ENCODE measurements around the gene ALPL. TPM values are rescaled to one million over a fixed set of nuclear protein-coding genes. Genes with fewer than 3 reads are reported as not detected.

ALPL gene
- total RNA-seq, 2 donors from 2014 or later: 3.7 to 7.8 TPM

GRCh38 chr1:21497466-21498061 lies 11.7 kb upstream of the ALPL start:
- Histone ChIP-seq H3K4me1 (ENCODE audit: control insufficient read depth in 1 of 2, low read depth in 2 of 2) (no peaks in the 10 kb centered on the region), H3K27ac (no peak overlapping the region), H3K9me3 (no peaks in the 10 kb centered on the region), H3K4me3 (no peak overlapping the region), H3K36me3 (no peaks in the 10 kb centered on the region), H3K27me3 (replicated peaks; ENCODE audit: insufficient read depth) (no peaks in the 10 kb centered on the region)
- TF ChIP-seq CTCF (IDR thresholded peaks at IDR 0.05): no peak
- ATAC-seq (ENCODE audit: insufficient number of reproducible peaks, low FRiP score, low read depth): no peak
- DNase-seq (ENCODE audit: low spot score): no peak

- no peak overlapping the region for H3K4me3 ChIP-seq
- no peaks in the 10 kb centered on the region for H3K9me3 ChIP-seq
- no peaks in the 10 kb centered on the region for H3K36me3 ChIP-seq
- H3K27ac ChIP-seq: no peak overlapping the region
- H3K27me3 ChIP-seq (replicated peaks; ENCODE audit: insufficient read depth): no peaks in the 10 kb centered on the region
- no peaks in the 10 kb centered on the region for H3K4me1 ChIP-seq (ENCODE audit: control insufficient read depth in 1 of 2, low read depth in 2 of 2)
- ATAC-seq (ENCODE audit: insufficient number of reproducible peaks, low FRiP score, low read depth) (no peak), DNase-seq (ENCODE audit: low spot score) (no peak)
- TF ChIP-seq CTCF (IDR thresholded peaks at IDR 0.05): no peak
Observed at GRCh38 chr1:21499283-21499950, 9.8 kb upstream of the ALPL start.

GRCh38 chr1:21503706-21504377 lies 5.4 kb upstream of the ALPL start:
- ATAC-seq (ENCODE audit: insufficient number of reproducible peaks, low FRiP score, low read depth) (no peak), DNase-seq (ENCODE audit: low spot score) (no peak)
- H3K4me3 ChIP-seq: no peak overlapping the region
- no peak for TF ChIP-seq CTCF (IDR thresholded peaks at IDR 0.05)
- no peaks in the 10 kb centered on the region for H3K9me3 ChIP-seq
- H3K27ac ChIP-seq: no peak overlapping the region
- H3K4me1 ChIP-seq (ENCODE audit: control insufficient read depth in 1 of 2, low read depth in 2 of 2): peaks cover 2 to 3% of the 10 kb centered on the region in 2 donors
- H3K36me3 ChIP-seq: no peaks in the 10 kb centered on the region
- H3K27me3 ChIP-seq (replicated peaks; ENCODE audit: insufficient read depth): no peaks in the 10 kb centered on the region

GRCh38 chr1:21506804-21507203 lies 2.4 kb upstream of the ALPL start:
- Histone ChIP-seq H3K27ac (no peak overlapping the region), H3K36me3 (no peaks in the 10 kb centered on the region), H3K9me3 (no peaks in the 10 kb centered on the region), H3K27me3 (replicated peaks; ENCODE audit: insufficient read depth) (no peaks in the 10 kb centered on the region), H3K4me3 (no peak overlapping the region), H3K4me1 (ENCODE audit: control insufficient read depth in 1 of 2, low read depth in 2 of 2) (peaks cover 4 to 10% of the 10 kb centered on the region in 2 donors)
- no peak for ATAC-seq (ENCODE audit: insufficient number of reproducible peaks, low FRiP score, low read depth)
- no peak for DNase-seq (ENCODE audit: low spot score)
- no peak for TF ChIP-seq CTCF (IDR thresholded peaks at IDR 0.05)

GRCh38 chr1:21507511-21508270 lies 1.5 kb upstream of the ALPL start:
- TF ChIP-seq CTCF (IDR thresholded peaks at IDR 0.05): no peak
- H3K36me3 ChIP-seq: no peaks in the 10 kb centered on the region
- no peaks in the 10 kb centered on the region for H3K9me3 ChIP-seq
- H3K27ac ChIP-seq: no peak overlapping the region
- peaks cover 4 to 10% of the 10 kb centered on the region in 2 donors for H3K4me1 ChIP-seq (ENCODE audit: control insufficient read depth in 1 of 2, low read depth in 2 of 2)
- DNase-seq (ENCODE audit: low spot score) (no peak), ATAC-seq (ENCODE audit: insufficient number of reproducible peaks, low FRiP score, low read depth) (no peak)
- no peak overlapping the region for H3K4me3 ChIP-seq
- no peaks in the 10 kb centered on the region for H3K27me3 ChIP-seq (replicated peaks; ENCODE audit: insufficient read depth)
